Activated naive CD4-positive, alpha-beta T cell treated with anti-CD3 and anti-CD28 coated beads, Interleukin-2, amount 50 U/mL, for 16 hours (primary cell): ENCODE data around the gene IPMK.
A peak's percentile ranks its signal among the peaks of the same experiment; 100 is the strongest.
"Not testable (repeated sequence)": the region's sequence is repeated elsewhere in the genome, so short reads cannot be mapped to it uniquely, and the experiment has no call there.

Experiments used
- DNase-seq: peaks from one replicate; pipeline ENCODE4 v3.0.0-alpha.2; 2020

IPMK gene

DNA sequence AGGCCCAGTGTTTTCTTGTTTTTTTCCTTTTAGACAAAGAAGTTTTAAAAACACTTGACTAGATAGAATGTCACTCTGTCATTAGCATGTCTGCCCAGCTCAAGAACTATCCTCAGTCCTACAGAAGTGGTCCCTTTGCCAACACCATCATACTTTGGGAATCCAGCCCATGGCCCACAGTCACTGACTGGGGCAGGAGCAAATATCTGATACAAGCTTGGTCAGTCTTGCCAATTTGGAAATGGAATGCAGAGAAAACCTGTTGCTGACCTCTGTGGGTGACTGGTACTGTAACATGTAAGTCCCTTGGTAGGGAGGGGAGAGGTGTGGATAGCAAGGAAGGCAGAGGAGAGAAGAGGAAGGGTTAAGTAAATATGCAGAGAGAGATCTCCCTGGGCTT is 47.8 kb downstream of the IPMK start:
- no peak for DNase-seq

DNA sequence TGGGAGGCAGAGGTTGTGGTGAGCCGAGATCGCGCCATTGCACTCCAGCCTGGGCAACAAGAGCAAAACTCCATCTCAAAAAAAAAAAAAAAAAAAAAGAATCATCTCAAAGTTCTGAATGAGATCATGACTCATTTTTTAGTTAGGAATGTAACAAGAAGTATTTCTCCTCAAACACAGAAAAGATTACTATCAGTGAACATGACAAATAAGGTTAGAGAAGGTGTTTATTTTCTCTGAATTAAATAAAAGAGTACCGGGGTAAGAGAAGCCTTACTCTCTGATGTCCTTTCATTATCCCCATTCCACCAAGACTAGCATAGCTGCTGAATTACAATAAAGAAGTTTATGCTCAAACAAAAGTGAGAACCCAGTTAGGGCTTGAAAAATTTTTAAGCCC is 50.1 kb downstream of the IPMK start:
- no peak for DNase-seq

DNA sequence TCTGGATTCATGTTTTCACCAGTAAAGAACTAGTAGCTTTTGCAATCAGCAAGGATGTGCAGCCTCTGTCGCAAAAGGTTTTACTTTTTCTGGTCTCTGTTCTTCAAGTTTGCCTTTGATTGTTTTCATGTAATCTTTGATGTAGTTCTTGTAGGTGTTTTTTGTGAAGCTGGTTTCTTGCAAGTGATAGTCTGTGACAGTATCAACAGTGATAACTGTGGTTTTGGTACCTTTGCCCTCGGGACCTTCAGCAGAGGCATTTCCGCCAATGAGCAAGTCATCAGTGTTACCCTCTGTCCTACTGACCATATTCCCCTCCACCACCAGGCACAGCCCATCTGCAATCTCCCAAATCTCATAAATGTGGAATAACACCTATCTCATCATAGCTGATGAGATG is 55.1 kb downstream of the IPMK start:
- no peak for DNase-seq

DNA sequence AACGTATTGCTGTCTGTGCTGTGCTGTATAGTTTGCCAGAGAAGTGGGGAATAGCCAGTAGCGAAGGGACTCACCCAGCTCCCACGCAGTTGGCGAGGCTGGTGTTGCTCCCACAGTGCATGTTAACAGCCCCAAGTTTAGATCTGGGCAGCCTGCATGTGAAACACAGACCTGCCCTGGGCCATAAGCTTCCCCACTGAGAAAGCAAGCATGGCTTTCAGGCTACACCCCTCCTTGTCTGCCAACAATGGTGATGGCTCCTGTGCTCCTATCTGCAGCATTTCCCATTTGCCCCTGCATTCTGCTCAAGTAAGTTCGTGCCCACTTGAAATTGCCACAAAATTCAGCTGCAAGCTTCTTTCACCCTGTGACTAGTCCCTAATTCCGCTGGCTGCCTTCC is 57.5 kb downstream of the IPMK start:
- no peak for DNase-seq

DNA sequence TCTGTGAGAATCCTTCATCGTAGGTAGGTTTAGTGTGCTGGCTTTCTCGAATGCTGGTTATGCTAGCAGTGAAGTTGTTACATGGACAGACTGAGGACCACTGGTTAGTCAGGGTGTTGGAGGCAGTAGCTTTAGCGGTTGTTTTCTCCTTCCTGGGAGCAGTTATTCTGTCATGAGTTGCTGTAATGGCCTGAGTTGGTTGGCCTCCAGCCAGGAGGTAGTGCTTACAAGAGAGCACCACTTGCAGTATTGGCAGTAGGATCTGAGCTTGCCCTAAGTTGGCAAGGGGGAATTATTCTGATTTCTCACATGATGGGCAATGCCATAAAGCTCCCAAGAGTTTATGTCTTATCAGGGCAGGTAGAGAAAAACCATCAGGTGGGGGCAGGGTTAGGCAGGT is 58.0 kb downstream of the IPMK start:
- DNase-seq = no peak

DNA sequence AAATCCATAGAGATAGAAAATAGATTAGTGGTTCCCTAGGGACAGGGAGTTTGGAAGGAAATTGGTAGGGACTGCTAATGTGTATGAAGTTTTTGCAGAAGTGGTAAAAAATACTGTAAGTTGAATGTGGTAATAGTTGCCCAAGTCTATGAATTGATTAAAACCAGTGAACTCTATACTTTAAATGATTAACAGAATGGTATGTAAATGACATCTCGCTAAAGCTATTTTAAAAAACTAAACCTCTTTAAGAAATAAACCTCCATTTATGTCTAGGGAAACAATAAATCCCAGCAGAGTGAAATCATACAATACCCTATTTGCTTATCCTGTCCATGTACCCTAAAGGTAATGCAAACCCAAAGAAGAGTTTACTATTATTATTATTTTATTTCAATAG is 61.4 kb downstream of the IPMK start:
- DNase-seq = no peak

DNA sequence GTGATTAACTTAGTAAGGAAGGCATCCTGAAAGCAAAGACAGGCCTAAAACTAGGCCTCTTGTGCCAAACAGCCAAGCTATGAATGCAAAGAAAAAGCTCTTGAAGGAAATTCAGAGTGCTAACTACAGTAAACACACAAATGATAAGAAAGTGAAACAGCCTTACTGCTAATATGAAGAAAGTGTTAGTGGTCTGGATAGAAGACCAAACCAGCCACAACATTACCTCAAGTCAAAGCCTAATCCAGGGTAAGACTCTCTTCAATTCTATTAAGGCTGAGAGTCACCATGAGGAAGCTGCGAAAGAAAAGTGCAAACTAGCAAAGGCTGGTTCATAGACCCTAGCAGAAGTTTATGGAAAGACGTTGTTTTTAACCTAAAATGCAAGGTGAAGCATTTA is 66.0 kb downstream of the IPMK start:
- no peak for DNase-seq

DNA sequence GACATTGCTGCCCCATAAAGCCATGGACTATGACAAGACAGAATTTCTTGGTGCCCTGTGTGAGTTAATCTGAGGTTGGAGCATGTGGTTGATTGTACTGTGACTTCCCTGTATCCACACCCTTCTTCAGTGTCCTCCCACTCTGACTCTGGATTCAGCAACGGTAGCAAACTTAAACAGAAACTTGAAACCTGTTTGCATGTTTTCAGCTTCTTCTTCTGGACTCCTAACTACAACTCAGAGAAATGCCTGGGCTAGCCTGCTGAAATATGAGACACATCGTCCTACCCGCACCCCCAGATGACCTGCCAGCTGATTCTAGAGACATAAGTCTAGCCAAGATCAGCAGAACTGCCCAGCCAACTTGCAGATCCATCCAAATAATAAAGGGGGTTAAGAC is 78.4 kb downstream of the IPMK start:
- DNase-seq = no peak

DNA sequence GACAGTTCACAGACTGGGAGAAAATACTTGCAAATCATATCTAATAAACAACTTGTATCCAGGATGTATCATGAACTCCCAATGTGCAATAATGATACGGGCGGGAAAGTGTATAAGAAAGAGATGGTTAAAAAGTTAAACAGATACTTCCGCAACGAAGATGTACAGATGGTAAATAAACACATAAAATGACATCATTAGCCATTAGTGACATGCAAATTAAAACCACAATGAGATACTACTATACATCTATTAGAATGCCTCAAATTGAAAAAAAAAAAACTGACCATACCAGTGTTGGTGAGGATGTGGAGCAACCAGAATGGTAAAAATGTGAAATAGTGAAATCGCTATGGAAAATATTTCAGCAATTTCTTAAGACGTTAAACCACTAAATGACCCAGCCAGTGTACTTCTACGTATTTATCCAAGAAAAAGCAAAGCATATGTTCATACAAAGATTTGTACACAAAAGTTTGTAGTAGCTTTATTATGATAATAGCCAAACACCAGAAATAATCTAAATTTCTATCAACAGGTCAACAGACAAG is 83.5 kb downstream of the IPMK start:
- no peak for DNase-seq

DNA sequence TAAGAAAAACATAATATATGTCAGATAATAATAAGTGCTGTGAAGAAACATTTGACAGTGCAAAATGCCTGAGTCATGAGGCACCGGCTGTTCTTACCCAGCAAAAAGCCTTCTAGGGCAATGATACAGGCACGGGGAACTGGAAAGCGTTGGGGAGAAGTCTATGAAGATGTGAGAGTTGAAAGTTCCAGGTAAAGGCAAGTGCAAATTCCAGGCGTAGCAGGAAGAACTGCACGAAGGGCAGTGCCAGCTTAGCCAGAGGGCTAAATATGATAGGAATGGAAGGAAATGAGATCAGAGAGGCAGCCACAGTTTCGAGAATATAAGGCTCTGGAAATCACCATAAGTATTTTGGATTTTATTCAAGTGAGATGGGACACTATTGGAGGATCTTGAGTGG is 87.0 kb downstream of the IPMK start:
- DNase-seq = no peak

DNA sequence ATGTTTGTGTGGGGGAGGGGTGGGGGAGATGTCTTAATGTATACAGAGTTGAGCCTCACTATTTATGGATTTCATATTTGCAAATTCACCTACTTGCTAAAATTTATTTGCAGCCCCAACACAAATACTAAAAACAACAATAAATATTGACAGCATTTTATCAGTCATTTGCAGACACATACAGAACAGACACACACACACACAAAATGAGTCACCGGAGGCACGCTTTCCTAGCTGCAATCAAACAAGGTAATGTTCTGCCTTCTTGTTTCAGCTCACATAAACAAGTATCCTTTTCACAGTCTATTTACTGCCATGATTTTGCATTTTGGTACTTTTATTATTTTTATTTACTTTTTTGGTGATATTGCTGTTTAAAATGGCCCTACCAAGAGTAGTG is 88.5 kb downstream of the IPMK start:
- DNase-seq = no peak

DNA sequence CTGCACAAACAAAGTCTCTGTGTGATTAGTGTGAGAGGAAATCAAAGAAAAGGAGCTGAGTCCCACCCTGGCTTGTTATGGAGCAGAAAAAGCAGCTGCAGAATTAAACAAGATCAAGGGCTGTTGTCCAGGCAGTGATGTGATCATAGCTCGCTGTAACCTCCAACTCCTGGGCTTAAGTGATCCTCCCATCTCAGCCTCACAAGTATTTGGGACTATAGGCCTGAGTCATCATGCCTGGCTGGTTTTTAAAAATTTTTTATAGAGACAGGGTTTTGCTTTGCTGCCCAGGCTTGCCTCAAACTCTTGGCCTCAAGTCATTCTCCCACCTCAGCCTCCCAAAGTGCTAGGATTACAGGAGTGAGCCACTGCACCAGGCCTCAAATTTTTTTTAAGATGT is 88.9 kb downstream of the IPMK start:
- no peak for DNase-seq

DNA sequence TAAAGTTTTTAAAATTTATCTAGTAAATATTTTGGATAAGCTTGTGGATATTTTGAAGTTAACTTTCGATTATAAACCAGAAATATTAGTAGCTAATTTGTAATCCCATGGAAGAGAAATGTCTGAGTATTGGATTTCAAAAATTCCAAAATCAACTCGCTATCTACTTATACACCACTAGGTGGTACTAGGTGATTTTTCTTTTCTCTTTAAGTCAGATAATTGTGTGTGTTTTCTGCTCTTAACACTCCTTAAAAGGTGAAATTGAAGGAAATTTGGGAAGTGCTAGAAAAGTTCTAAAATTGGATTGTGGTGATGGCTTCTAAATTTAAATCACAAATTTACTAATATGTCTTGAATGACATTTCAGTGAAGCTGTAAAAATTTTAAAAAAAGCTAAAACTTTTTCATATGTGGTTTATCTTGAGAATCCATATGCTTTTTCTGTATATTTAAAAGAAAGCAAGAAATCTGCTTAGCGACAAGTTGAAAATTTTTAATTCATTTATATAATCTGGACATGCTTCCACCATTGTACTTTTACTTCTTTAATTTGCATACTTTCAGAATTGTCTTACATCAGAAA is 90.2 kb downstream of the IPMK start:
- DNase-seq = no peak

DNA sequence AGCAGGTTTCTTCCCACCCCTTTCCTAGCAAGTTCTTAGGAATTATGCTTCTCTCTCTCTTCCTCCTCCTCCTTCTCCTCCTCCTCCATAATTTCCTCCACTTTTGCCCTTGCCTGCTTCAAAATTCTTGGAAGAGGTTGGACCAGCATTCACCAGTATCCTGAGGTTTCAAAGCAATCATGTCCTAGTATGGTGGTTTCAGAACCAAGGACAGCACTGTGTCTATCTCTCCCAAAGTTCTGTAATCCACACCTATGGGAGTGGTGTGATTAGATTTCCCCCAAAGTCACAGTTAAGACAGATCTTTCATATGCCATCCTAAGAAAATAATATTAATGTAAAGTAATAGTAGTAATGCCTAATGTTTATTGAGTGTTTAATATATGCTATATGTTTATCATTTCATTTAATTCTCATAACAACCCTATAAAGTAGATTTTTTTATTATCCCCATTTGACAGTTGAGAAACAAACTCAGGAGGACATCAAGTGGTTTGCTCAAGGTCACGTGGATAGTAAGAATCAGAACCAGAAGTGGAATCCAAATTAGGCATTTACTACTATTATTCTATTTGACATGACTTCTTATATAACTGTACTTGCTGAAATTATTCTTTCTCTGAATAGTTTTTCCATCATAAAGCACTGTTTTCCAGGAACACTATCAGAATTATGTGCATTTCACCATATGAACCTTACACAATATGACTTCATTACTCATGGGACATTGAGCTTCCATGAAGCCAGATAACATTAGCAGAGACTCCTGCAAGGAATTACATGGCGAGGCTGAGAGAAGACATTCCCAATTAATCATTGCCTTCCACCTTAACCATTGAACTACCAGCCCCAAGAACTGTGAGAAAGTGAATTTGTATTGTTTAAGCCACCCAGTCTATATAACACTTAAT is 91.4 kb downstream of the IPMK start:
- no peak for DNase-seq

DNA sequence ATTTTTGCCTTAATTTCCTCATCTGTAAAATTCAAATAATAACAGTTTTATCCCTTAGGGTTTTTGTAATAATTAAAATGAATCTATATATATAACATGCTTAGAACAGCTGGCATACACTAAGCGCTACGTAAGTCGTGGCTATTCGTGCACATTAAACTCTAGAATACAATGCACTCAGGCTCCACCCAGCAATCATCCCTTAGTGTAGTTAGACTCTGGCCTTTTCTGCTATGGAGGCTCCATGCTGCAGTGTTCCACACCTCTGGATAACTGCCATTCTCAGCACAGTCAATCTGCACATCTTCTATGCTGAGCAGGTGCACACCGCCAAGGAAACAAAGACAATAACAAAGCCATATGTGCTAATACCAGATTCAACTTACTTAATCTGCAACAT is 92.9 kb downstream of the IPMK start:
- no peak for DNase-seq

DNA sequence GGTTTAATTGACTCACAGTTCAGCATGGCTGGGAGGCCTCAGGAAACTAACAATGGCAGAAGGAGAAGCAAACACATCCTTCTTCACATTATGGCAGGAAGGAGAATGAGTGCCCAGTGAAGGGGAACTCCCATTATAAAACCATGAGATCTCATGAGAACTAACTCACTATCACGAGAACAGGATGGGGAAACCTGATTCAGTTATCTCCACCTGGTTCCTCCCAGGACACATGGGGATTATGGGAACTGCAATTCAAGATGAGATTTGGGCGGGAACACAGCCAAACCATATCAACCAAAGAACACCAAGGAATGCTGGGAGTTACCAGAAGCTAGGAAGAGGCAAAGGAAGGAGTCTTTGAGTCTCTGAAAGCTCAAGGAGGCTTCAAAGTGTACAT is 94.3 kb downstream of the IPMK start:
- DNase-seq = no peak

DNA sequence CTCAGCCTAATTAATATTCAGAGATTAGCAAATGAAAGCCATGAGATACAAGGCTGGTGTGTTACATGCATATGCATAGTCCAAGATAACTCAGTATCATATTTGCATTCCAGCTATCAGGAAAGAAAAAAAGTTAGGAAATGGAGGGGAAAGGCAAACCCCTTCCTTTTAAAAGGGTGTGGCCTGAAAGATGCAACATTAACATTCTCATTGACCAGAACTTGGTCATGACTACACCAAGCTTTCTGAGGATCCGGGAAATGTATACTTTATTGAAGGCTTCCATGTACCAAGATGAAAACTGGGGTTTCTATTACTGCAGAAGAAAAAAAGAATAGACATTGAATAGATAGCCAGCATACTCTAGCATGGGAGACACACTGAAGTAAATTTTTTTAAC is 96.5 kb downstream of the IPMK start:
- no peak for DNase-seq

DNA sequence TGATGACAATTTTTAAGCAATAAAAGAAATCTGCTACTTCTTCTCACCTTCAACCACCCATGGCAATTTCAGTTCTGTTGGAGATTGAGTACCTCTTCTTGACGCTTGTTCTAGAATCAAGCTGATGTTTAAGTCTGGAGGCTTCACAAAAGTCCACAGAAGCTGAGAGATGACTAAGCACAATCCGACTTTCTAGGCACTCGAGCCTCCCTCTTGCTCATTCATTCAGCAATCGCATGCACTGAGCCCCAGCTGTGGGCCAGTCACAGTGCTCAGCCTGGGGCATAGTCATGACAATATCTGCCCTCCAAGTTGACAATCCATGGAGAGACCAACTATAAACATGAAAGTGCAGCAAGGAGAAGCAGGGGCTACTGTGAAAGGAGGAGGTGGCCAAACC is 103.2 kb downstream of the IPMK start:
- no peak for DNase-seq

DNA sequence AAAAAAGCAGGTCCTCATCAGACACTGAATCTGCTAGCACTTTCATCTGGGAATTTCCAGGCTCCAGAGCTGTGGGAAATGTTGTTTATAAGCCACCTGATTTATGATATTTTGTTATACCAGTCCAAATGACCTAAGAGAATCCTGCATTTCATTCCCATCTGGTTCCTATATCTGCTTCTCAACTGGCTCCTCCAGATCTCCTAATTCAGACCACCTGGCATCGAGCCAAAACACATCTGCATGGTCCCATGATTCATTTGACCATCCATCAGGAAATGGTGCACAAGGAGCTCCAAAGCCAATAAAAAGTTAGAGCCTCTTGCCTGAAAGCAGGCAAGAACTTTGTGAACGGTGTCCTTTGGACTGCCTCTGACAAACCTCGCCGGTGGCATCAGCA is 108.9 kb downstream of the IPMK start:
- DNase-seq = no peak

DNA sequence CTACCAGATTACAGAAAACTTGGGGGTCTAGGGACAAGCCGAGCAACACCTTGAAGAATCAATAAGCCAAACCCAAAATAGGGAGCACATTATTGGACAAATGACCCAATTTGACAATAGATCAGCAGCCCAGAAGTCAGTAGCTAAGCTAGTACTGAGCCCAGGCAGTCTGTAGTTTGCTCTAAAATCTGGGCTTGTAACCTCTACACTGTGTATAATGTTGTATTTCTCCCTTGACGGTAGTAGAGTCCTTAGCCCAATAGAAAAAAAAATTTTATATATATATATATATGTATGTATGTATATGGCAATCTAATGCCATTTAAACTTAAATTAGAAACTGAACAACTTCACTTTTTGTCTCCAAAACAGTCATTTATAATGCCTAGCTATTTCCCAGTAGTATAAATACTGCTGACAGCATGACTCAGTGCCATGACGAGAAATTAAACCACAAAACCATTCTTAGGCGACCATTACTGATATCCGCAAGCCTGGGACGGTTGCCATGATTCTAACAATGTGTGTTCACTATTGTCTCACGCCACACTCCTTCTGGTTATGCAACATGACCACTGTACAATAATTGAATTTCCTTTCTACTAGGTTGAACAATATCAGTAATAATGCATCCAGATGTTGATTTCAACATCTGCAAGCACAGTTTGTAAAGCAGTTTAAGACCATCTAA is 110.5 kb downstream of the IPMK start:
- no peak for DNase-seq

DNA sequence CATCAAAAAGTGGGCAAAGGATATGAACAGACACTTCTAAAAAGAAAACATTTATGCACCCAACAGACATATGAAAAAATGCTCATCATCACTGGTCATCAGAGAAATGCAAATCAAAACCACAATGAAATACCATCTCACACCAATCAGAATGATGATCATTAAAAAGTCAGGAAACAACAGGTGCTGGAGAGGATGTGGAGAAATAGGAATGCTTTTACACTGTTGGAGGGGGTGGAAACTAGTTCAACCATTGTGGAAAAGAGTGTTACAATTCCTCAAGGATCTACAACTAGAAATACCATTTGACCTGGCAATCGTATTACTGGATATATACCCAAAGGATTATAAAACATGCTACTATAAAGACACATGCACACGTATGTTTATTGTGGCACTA is 111.8 kb downstream of the IPMK start:
- not testable (repeated sequence) for DNase-seq

DNA sequence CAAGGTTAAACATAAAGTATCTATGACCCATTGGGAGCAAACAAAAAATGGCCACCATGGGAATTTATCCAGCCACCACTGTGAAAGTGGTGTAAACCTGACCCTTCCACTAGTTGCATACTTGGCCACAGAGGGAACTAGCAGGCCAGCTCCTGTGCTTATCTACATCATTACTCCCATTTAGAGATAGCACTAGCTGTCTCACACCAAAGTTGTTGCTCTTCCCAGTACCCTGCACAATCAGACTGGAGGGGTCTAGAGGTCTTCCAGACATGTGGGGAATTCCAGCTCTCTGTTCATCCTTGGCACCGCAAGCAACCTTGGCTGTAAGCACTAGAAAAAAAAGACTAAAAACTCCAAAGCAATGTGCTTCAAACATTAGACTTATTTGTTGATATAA is 113.9 kb downstream of the IPMK start:
- DNase-seq = no peak

DNA sequence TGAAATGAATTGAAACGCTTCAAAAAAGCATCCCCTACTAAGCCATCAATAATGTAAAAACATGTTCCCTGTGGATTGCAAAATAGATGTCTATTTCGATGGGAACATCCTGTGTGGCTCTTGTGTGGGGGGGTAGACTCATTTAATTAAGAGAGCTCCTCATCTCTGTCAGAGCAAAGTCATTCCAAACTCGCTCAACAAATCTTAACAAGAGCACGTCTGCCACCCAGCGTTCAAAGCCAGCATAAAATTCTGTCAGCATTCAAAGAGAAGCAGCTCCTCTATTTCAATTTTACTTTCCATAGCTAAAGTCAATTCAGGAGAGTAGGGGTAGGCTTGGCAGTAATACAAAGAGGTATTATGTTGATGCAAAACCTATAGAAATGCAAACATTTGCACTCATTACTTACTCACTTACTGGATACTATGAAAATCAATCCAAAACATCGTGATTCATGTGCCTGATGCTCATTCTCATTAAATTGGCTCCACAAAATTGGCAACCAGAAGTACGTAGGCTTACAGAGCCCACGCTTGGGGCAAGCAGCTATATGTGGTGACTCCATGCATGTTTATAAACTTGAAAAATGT is 114.9 kb downstream of the IPMK start:
- peak; percentile 44 for DNase-seq

DNA sequence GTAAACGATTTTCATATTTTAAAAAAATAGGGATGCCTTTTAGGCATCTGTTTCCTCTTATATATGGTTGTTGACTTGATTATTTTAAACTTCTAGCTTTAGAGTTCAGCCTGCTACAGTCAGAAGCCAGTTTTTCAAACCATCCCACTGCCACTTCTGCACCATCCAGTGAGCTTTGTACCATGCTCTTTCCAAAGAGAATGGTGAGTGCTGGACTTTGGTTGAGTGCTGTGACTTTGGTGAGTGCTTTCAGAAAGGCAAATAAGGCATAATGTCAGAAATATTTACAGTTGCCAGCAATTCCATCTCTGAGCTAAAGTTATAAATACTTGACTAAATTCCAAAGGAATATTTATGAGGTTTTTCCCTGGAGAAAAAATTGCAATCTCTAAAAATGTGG is 117.4 kb downstream of the IPMK start:
- DNase-seq = no peak
